HG03439 (cell line): ENCODE results near the gene SLC22A15.

ENCODE experiments used
- ATAC-seq: cut with Tn5 transposase; IDR thresholded peaks from one replicate; pipeline ENCODE4 v1.9.1; 2021; ENCODE audit warnings: mild to moderate bottlenecking, moderate library complexity; ENCODE audit not compliant: unreplicated experiment

Gene SLC22A15

DNA sequence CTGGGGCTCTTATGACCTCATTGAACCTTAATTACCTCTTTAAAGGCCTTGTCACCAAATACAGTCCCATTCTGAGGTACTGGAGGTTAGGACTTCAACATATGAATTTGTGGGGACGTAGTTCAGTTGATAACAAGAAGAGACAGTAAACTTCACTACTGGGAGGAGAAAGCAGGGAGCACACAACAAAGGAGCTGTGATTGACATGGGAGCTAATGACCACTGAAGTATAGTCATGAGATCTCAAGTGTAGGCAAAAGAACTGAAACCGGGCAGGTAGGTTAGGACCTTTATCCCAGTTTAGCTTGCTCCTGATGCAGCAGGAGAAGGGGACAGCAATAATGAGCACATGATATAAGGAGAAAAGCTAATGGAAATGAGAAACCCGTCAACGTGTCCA is 123.1 kb downstream of the SLC22A15 start:
- no peak for ATAC-seq

DNA sequence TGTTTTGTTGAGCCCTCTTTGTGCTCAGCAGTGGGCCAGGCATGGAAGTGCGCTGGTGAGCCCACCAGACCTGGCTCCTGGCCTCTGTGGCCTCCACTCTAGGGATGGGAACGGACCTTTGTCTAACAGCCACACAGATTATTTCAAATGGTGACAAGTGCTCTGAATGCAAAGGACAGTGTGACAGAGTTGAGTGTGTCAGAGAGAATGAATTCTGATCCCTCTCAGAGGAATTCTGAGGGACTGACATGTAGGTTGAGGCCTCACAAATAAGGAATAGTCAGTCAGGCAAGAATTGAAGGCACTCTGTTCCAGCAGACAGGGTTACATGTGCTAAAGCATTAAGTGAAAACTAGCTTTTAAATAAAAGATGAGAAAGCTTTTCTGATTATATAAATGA is 123.6 kb downstream of the SLC22A15 start:
- no peak for ATAC-seq

DNA sequence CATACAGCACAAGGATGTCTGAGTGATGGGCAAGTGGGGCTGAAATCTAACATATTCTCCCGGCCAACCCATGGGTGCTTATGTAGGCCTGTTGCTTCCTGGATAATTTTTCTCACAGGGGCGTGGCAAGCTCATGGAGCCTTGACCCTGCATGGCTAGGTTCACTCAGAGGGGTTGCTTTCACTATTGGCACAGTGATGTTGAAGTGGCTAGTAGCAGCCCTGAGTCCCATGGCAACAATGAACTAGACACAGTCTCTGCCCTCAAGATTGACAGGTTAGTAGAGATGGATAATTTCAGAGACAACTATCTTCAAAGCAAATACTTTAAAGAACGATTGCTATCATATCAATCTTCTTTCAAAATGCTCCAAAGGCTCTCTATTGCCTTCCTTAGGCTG is 128.4 kb downstream of the SLC22A15 start:
- ATAC-seq, result no peak

DNA sequence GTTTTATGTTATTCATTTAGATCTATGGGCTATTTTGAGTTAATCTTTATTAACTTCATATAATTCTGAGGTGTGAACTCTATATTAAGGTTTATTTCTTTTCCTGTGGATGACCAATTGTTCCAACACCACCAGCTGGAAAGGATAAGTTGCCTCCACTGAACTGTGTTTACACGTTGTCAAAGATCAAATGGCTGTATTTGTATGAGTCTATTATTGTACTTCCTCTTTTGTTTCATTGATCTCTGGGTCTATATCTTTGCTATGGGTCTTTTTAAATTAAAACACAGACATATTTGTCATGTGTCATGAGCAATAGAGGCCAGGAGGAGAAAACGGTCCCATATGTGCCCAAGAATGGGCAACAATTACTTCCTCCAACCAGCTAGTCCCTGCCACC is 129.7 kb downstream of the SLC22A15 start:
- no peak for ATAC-seq

DNA sequence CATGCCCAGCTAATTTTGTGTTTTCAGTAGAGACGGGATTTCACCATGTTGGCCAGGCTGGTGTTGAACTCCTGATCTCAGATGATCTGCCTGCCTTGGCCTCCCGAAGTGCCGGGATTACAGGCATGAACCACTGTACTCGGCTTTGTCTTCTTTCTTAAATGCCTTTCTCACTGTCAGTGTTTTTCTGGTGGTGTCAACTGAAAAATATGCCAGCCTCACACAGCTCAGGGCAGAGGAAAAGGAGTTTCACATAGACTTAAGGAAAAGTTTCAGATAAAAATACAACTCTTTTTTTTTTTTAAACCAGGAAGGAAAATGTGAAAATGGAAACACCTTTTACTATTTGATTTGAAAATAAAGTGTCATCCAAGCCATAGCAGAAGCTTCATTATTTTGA is 130.3 kb downstream of the SLC22A15 start:
- no peak for ATAC-seq

DNA sequence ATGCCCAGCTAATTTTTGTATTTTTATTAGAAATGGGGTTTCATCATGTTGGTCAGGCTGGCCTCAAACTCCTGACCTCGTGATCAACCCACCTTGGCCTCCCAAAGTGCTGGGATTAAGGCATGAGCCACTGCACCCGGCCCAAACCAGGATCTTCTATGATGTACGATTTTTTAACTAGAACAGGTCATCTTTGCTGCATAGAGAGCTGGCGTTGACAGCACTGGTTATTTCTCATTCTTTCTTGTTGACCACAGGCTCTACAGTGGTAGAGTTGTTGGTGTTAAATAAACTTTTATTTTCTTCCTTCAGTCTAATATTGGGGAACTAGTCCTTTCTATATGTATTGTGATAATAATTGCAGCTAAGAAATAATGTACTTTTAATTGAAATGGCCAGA is 131.1 kb downstream of the SLC22A15 start:
- ATAC-seq, result no peak

DNA sequence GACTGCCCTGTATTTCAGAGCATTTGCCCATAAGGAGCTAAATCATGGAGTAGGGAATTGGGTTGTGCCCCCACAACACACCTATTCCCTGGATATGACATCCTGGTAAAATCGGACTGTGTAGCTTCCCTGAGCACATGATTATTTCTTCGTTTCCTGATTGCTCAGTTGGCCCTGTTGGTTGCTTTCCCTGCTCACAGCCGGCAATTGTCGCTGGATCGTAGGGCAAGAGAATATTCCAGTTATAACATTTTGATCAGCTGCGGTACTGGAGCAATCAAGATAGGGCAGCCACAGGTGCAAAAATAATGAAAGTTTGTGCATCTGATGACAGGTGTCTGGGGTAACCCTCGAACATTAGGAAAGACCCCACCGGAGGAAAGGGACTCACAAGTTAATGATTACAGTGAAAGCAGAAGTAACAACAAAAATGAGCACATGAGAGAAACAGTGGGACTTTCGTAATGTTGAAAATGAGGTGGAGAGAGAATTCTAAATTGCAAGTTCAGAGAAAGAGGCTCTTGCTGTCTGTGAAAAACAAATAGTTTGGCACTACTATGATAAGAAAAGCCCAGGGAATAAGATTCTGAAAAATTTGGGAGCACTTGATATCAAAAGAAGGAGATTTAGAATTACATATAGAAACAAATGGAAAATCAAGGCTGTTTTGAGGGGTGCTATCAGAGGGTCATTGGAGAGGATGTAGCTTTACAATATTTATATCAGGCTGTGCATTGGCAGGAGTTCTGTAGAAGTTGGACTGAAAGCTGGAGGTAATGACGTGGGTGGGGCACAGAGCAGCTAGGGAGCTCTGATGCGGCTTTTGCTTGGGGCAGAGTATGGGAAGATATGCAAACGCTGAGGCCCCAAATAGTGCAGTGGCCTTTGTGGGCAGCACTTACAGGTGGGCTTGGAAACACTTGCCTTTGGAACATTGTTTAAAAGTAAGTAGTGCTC is 134.5 kb downstream of the SLC22A15 start, which contains the start of gene MAB21L3:
TSS of gene MAB21L3 (plus strand) at position 833 of the 957 bp plus-strand sequence. CDS start 1,217 bp downstream, outside the sequence.
- no peak for ATAC-seq

DNA sequence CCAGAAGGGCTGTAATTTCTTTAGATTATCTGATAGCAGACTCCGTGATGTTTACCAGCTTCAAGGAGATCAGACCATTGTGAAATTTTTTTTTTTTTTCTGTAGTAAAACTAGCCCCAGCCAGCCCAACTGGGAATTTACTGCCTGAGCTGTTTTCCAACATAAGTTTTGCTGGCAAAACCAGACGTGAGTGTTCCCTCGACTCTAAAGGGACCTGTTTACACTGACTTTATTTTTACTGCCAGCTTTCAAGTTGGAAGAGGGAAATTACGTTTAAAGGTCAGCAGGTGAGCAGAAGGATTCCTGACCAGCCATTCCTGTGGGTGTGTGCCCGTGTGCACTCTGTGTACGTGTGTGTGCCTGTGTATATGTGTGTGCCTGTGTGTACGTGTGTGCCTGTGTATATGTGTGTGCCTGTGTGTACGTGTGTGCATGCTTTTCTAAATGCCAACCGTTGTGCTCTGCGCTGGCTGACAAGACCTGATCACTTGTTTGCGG is 135.3 kb downstream of the SLC22A15 start:
- ATAC-seq, result no peak

DNA sequence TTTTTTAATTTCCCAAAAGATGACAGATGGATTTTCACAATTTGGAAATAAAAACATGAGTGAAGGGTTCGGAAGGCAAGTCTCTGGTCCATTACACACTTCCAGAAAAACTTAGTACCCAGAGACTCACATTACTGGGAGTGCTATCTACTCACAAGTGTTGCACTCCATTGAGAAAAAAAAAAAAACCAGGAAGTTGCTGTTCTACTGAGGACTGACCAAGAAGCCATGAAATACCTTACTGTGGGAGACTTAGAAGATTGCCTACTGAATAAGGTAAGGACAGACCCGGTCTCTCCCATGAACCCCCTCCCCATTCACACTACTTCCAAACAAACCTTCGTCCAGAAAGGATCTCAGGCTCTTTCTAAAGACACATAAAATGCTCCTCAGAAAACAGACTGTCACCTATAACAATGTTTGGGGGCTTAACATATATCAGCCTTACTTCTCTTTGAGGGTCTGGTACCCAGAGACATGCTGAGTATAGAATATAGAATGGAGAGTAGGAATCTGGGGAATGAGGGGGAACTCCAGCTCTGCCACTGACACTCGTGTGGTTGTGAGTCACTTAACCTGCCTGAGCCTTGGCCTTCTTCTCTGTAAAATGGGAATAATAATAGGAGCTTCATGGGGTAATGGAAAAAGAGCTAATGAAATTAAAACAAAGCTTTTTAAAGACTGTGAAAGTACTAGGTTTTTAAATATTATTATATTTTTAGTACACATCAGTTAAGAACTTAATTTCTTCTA is 136.3 kb downstream of the SLC22A15 start:
- ATAC-seq, result no peak

DNA sequence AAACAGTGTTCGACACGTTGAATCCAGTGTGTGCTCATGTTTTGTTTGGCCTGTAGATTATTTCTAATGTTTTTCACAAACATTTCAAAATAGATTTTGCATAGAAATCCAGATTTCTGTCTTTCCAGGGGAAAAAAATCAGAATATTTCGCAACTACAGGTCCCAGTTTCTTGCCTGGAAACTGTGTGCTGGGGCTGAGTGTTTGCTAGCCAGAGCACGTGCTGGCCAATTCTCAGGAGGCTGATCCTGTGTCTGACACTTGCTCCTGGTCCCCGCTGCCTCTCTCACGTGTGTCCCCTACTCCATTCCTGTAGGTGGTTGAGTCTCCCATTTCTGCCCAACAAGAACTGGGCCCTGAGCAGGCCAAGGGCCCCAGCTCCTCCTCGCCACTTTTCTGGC is 137.3 kb downstream of the SLC22A15 start:
- no peak for ATAC-seq

DNA sequence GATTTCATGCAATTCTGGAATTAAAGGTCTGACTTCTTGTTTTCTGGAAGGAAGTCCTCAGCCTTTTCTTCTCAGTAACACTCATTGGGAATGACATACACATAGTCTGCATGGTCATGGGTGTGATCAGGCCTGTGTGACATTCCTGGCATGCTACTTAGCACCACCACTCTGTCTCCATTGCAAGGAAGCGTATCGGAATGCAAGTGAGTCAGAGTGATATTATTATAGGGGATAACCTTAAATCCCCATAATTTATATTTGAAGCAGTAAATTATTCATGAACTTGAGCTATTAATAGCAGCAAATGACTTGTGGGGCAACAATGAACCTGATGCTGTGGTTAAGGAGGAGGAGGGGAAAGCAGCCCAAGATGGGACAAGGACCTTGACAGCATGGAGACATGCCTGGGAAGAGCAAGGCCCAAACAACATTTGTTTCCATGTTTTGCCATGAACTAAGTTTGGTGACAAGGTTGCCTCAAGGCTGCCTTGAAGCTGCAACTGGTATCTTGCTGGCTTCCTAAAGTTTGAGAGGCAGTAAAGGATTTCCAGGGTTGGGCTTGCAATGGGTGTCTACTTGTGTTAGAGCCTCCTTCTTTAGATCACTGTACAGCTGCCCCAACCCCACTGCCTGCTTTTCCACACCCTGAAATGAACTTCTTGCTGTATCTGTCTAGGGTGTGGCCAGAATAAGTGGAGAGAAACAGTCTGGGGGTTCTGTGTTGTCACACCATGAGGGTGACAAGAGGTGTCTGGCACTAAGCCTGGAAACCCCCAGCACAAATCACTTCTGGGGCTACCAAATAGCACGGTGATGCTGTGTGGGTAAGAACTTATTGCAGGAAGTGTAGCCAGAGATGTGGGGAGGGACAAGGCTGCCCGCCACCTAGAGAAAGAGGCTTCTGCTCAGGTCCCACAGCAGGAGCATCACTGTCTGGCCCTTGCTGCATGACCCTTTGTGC is 139.4 kb downstream of the SLC22A15 start:
- no peak for ATAC-seq

DNA sequence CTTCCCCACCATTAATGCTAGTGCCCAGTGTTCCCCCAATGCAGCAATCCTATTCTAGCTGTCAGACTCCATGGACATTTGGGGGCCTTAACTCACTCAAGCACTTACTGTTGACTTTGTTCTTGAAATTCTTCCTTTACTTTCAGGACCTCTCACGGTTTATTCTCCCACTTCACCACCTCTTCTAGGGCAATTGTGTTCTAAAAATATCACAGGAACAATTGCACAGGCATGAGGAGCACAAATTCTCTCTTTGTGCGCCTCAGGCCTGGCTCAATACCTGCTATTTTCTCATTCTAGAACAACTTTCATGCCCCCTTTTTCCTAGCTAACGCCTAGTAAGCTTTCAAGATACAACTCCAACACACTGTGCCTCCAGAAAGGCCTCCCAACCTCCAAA is 142.2 kb downstream of the SLC22A15 start:
- no peak for ATAC-seq
